Hepatocyte (in vitro differentiated cells): ENCODE results near the gene MED12. TPM values are rescaled to one million over a fixed set of nuclear protein-coding genes. Genes with fewer than 3 reads are reported as not detected.

Experiments
- DNase-seq: peaks from one replicate; pipeline ENCODE4 v3.0.0-alpha.2; 2016; ENCODE audit warnings: low spot score
- H2AFZ ChIP-seq: fragments of 200-600 bp; sonication (generic); 2 replicates; pipeline ENCODE4 v1.6.0; 2016; ENCODE audit warnings: antibody characterized with exemption, mild to moderate bottlenecking
- H3K27ac ChIP-seq: fragments of 200-600 bp; sonication (generic); 2 replicates; pipeline ENCODE4 v1.5.1; 2016; ENCODE audit warnings: mild to moderate bottlenecking
- H3K27me3 ChIP-seq: fragments of 200-600 bp; sonication (generic); 2 replicates; pipeline ENCODE4 v1.6.1; 2016
- H3K36me3 ChIP-seq: fragments of 200-600 bp; sonication (generic); replicated peaks from 2 replicates; pipeline ENCODE4 v1.5.1; 2016; ENCODE audit warnings: low read depth; ENCODE audit not compliant: insufficient read depth
- H3K4me1 ChIP-seq: fragments of 200-600 bp; sonication (generic); 2 replicates; pipeline ENCODE4 v1.5.1; 2016; ENCODE audit warnings: mild to moderate bottlenecking, moderate library complexity; ENCODE audit not compliant: insufficient read depth
- H3K4me2 ChIP-seq: fragments of 200-600 bp; sonication (generic); 2 replicates; pipeline ENCODE4 v1.6.0; 2016
- H3K4me3 ChIP-seq: fragments of 200-600 bp; sonication (generic); 2 replicates; pipeline ENCODE4 v1.5.1; 2016; ENCODE audit warnings: mild to moderate bottlenecking
- H3K79me2 ChIP-seq: fragments of 200-600 bp; sonication (generic); 2 replicates; pipeline ENCODE4 v1.6.0; 2017; ENCODE audit warnings: mild to moderate bottlenecking
- H3K9me2 ChIP-seq: fragments of 200-600 bp; sonication (generic); replicated peaks from 2 replicates; pipeline ENCODE4 v1.6.0; 2017; ENCODE audit warnings: mild to moderate bottlenecking; ENCODE audit not compliant: insufficient read depth
- H3K9me3 ChIP-seq: fragments of 200-600 bp; sonication (generic); 2 replicates; pipeline ENCODE4 v1.5.1; 2016; ENCODE audit warnings: low read depth, mild to moderate bottlenecking
- H4K20me1 ChIP-seq: fragments of 200-600 bp; sonication (generic); 2 replicates; pipeline ENCODE4 v1.6.0; 2016; ENCODE audit warnings: mild to moderate bottlenecking; ENCODE audit not compliant: insufficient read depth, poor library complexity, severe bottlenecking
- CTCF ChIP-seq: fragments of 200-600 bp; sonication (generic); IDR thresholded peaks from 2 replicates; pipeline ENCODE4 v1.5.1; 2016; ENCODE audit warnings: antibody characterized with exemption, mild to moderate bottlenecking; ENCODE audit not compliant: poor library complexity
- EZH2 ChIP-seq: fragments of 200-600 bp; sonication (generic); IDR thresholded peaks from 2 replicates; pipeline ENCODE4 v1.6.1; 2016; ENCODE audit warnings: antibody characterized with exemption, mild to moderate bottlenecking, borderline replicate concordance
- EZH2phosphoT487 ChIP-seq: fragments of 200-600 bp; sonication (generic); IDR thresholded peaks from one replicate; pipeline ENCODE4 v1.6.1; 2018; ENCODE audit warnings: antibody characterized with exemption, mild to moderate bottlenecking, low read depth, moderate library complexity; ENCODE audit not compliant: unreplicated experiment, severe bottlenecking
- polyA plus RNA-seq: library from polyadenylated mRNA; unstranded; fragments of >200 nt; fragmentation: Nextera tagmentation; extraction: Ambion mirVana; gene quantifications from 2 replicates; pipeline ENCODE4 v1.2.1, GENCODE V29; 2016
- small RNA-seq: library from RNA; depleted of rRNA; stranded (forward); fragments of <200 nt; gene quantifications from one replicate; pipeline ENCODE3, GENCODE V24; 2014
- total RNA-seq: library from RNA; depleted of rRNA; stranded (reverse); fragments of >200 nt; gene quantifications from 2 replicates; pipeline ENCODE4 v1.2.3, GENCODE V29; 2014

MED12 gene
- total and polyA plus RNA-seq, 2 experiments from 2014 or later, result 15.7 to 32.7 TPM

GRCh38 chrX:71191248-71191647 lies 72.9 kb downstream of the MED12 start:
- no peak overlapping the region for H3K4me2 ChIP-seq
- H3K4me3 ChIP-seq, result no peak overlapping the region
- H3K27ac ChIP-seq, result no peak overlapping the region
- TF ChIP-seq CTCF, result no peak
- TF ChIP-seq EZH2, result no peak
- no peak for TF ChIP-seq EZH2phosphoT487
- H3K4me1 ChIP-seq, result no peaks in the 10 kb centered on the region
- H2AFZ ChIP-seq, result no peak overlapping the region
- no peaks in the 10 kb centered on the region for H4K20me1 ChIP-seq
- no peaks in the 10 kb centered on the region for H3K36me3 ChIP-seq
- no peaks in the 10 kb centered on the region for H3K9me3 ChIP-seq
- H3K27me3 ChIP-seq, result no peaks in the 10 kb centered on the region
- DNase-seq, result no peak
- no peaks in the 10 kb centered on the region for H3K9me2 ChIP-seq
- H3K79me2 ChIP-seq, result no peaks in the 10 kb centered on the region

Small RNA genes lying within 50 kb of the gene (small RNA-seq; reads per million reads assigned to genes)
- gene CXorf65, result not detected

Other genes starting within 250 kb of the MED12 start
- 0.20 TPM in 1 of 2 replicates, not detected in the other for gene TEX11, start 209.9 kb upstream of the MED12 start, total RNA-seq
- gene TEX11, start 209.9 kb upstream of the MED12 start, polyA plus RNA-seq, result not detected in 2 replicates
- 1.8 and 3.5 TPM in 2 replicates for gene SLC7A3, start 187.5 kb upstream of the MED12 start, total RNA-seq
- gene SLC7A3, start 187.5 kb upstream of the MED12 start, polyA plus RNA-seq, result 1.1 TPM in 1 of 2 replicates, not detected in the other
- gene SNX12, start 50.3 kb upstream of the MED12 start, total RNA-seq, result 61.0 and 68.8 TPM in 2 replicates
- gene SNX12, start 50.3 kb upstream of the MED12 start, polyA plus RNA-seq, result 7.5 and 8.3 TPM in 2 replicates
- 9.7 and 10.8 TPM in 2 replicates for gene FOXO4, start 22.7 kb upstream of the MED12 start, total RNA-seq
- 3.5 and 6.3 TPM in 2 replicates for gene FOXO4, start 22.7 kb upstream of the MED12 start, polyA plus RNA-seq
- not detected in 2 replicates for gene CXorf65, start 11.9 kb upstream of the MED12 start, total RNA-seq
- gene CXorf65, start 11.9 kb upstream of the MED12 start, polyA plus RNA-seq, result not detected in 2 replicates
- gene IL2RG, start 7.0 kb upstream of the MED12 start, total RNA-seq, result 7.1 and 14.1 TPM in 2 replicates
- 11.2 and 13.5 TPM in 2 replicates for gene IL2RG, start 7.0 kb upstream of the MED12 start, polyA plus RNA-seq
- gene NLGN3, start 26.2 kb downstream of the MED12 start, total RNA-seq, result 1.6 and 2.7 TPM in 2 replicates
- 0.79 and 1.6 TPM in 2 replicates for gene NLGN3, start 26.2 kb downstream of the MED12 start, polyA plus RNA-seq
- 95.4 and 103 TPM in 2 replicates for gene GJB1, start 104.6 kb downstream of the MED12 start, total RNA-seq
- 82.6 and 98.2 TPM in 2 replicates for gene GJB1, start 104.6 kb downstream of the MED12 start, polyA plus RNA-seq
- gene ZMYM3, start 135.5 kb downstream of the MED12 start, total RNA-seq, result 25.0 and 26.2 TPM in 2 replicates
- gene ZMYM3, start 135.5 kb downstream of the MED12 start, polyA plus RNA-seq, result 10.5 and 15.1 TPM in 2 replicates
- 318 and 330 TPM in 2 replicates for gene NONO, start 165.0 kb downstream of the MED12 start, total RNA-seq
- gene NONO, start 165.0 kb downstream of the MED12 start, polyA plus RNA-seq, result 175 and 204 TPM in 2 replicates
- 1.1 and 1.6 TPM in 2 replicates for gene ITGB1BP2, start 183.2 kb downstream of the MED12 start, total RNA-seq
- gene ITGB1BP2, start 183.2 kb downstream of the MED12 start, polyA plus RNA-seq, result 0.15 and 1.2 TPM in 2 replicates
- 15.8 and 19.2 TPM in 2 replicates for gene TAF1, start 247.8 kb downstream of the MED12 start, total RNA-seq
- gene TAF1, start 247.8 kb downstream of the MED12 start, polyA plus RNA-seq, result 1.9 and 2.7 TPM in 2 replicates